Brain pericyte (primary cell): ENCODE data around the gene TFF3.

ENCODE experiments used
- DNase-seq: peaks from one replicate; pipeline ENCODE4 v3.0.0-alpha.2; 2012; ENCODE audit warnings: low read depth, low spot score

The TFF3 gene

DNA sequence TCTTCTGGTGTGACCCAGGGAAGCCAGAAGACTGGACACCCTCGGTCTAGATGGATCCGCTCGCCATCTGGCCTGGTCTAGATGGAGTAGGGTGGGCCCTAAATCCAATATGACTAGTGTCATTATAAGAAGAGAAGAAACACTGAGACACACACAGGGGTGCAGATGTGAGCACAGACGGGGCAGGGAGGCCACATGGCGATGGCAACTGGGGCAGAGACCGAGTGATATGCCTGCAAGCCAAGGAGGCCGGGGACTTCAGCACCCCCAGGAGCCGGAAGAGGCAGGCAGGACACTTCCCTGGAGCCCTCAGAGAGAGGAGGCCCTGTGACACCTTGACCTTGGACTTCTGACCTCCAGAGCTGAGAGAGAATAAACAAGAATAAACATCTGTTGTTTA, 5.6 kb upstream of the TFF3 start:
- no peak for DNase-seq

DNA sequence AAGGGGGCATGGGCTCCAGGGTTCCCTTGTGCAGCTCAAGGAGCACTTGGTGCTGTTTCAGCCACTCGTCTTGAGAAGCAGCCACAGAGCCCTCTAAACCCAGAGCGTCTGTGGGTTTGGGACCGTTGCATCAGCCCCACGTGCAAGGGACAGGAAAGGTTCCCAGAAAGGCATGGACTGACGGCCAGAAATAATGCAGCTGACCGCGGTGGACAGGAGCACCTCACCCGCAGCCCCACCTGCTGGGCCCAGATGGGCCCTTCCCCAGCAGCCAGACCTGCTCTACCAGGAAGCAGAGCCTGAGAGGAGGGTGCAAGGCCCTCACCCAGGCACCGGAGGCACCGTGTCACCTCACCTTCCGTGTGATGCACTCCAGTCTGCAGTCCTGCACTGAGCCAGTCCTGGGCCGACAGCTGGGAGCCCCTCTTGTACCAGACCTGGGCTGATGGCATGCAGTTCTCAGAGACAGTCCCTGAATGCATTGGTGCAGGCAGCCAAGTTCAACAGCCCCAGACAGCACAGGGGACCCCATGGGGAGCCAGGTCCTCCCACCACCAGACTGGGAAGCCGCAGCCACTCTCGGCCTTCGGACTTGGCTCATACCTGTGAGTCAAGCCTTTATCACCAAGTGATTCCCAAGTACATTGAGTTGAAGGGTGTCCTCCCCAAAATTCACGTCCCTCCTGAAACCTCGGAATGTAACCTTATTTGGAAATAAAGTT, 4.8 kb upstream of the TFF3 start:
- no peak for DNase-seq

DNA sequence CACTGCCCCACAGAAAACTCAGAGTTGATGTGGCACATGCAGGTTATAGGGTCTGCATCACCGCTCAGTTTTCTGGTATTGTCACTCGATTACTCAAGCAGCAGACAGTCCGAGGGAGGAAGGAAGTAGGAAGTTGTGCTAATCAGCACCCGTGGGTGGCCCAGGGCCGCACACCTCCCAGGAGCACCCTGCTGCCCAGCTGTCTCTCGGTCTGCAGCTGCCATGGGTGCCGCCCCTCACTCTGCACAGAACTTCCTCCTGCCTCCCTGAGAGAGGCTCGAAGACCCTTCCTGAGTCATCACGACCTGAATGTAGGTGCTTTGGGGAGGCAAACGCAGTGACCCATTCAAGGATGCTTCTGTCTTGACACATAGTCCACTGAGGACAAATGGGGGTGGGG, 4.2 kb upstream of the TFF3 start:
- DNase-seq, result no peak

DNA sequence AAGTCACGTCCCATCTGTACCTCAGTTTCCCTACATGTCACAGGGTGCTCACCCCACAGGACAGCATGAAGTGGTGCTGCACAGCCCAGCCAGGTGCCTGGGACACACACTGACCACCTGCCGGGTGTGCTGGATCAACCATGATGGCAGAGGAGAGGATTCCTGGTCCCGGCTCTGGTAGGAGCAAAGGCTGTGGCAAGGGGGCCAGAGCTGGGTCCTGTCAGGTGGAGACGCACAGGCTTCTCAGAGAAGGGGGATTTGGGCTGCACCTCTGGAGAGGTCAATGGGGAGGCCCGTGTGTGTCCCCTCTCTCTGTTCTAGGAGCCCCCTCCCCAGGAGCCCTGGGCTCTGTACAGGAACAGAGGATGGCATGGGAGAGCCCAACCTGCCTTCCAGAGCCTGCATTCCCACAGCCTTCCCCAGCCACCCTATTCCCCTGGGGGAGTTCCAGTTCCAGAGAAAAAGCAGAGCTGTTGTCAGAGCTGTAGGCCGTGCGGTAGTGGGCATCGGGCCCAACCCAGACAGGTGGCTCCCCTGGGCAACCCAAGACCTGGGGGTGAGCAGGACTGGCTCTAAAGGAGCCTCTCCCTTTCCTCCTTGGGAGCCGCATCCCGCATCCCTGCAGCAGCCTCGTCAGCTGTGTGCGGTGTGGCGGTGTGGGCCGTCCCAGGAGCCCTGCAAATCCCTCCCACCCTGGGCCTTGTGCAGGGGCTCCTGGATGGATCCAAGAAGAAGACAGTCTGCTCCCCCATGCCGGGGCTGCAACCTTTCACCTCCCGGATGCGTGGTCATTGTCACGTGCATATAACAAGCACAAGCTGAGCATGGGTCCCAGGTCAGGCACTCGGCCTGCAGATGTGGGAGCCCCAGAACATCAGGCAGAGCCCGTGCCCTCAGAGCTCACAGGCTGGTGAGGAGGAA, 2.9 kb upstream of the TFF3 start:
- no peak for DNase-seq

DNA sequence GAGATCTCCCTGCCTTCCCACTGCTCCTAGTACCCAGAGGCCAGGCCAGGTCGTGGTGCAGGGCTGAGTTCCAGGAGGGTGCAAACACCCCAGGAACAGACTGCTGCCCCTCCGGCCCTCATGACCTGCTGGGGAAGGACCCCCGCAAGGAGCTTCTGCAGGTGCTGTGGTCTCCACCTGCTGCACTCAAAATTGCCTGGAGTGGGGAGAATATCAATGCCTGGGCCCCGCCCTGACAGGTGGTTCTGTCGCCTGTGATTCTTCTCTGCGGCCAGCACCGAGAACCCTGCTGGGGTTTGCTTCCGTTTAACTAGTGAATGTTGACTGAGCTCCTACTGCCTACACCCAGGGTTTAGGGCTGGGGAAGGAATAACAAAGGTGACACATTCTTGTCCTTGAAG, 2.1 kb upstream of the TFF3 start:
- DNase-seq, result no peak

DNA sequence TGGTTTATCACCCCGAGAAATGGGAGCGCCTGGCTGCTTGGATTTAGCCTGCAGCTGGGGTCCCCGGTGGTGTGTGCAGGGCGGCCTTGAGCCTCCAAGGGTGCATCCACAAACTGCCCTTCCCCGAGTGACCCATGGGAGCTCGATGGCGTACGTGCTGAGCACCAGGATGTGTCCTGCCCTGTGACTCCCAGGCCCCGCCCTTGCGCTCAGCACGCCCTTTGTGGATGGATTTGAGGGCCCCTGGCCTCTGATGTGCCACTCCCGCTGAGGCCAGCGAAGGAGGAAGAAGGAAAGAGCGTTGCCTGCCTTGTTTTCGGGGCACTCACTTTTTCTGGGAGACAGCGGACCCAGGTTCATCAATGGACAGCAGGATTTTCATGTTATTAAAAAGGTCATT, 1.7 kb upstream of the TFF3 start:
- DNase-seq, result no peak

DNA sequence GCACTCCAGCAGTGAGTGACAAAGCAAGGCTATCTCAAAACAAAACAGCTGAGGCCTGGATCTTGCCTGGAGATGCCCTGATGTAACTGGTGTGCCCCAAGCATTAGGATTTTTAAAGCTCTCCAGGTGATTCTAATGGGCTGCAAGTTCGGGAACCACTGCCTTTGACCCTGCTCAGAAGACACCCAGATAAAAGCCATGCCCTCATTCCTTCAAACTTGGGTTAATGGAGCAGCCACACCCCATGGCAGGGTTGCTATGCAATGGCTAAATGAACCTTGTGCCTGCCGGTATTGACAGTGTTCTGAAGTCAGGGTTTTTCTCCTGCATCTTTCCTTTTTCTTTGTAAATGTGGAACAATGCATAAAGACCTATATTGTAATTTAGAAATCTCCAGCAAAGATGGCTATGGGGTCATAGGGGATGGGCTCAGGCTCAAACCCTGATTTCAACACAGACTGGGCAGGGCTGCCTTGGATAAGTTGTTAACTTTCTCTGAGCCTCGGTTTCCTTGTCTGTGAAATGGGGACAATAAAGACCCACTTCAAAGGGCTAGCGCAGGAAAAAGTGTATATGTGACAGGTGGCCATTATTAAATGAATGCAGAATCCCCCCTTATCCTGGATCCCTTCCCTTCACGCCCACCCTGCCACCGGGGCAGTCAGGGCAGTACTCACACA, 453 bp downstream of the TFF3 start:
- no peak for DNase-seq

DNA sequence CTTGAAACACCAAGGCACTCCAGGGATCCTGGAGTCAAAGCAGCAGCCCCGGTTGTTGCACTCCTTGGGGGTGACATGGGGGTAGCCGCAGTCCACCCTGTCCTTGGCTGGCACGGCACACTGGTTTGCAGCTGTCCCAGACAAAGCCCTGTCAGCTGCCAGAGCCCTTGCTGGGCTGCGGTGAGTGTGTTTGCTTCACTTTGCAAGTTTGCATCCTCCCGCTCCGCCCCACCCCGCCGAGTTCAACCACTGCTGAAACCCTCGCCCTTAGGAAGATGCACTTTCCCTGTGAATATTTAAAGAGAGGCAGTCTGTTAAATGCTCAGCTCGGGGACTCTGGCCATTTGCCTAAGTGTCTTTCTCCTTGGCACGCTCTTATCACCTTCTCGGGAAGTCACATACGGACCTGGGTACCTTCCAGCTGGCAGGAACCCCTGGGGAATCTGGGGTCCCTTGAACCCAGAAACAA, 1.7 kb downstream of the TFF3 start:
- no peak for DNase-seq

DNA sequence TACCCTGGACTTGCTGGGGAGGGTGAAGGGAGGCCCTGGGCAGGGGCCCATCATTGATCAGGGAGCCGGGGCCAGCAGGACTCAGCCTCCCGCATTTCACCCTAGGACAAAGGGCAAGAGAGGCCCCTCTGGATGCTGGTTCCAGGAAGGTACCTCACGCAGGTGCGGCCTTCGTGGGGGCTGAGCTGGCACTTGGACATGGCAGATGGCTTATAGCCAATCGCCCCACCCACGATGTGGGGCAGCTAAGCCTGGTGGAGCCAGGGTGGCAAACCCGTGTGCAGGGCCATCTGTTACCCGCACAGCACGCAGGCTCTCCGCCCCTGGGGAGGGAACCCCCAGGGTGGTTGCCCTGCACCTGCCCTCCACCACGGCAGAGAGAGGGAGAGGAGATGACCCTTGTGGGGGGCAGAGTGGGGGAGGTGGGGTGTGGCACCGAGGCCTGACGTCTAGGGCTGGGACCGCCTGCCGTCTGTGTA, 2.5 kb downstream of the TFF3 start:
- no peak for DNase-seq

DNA sequence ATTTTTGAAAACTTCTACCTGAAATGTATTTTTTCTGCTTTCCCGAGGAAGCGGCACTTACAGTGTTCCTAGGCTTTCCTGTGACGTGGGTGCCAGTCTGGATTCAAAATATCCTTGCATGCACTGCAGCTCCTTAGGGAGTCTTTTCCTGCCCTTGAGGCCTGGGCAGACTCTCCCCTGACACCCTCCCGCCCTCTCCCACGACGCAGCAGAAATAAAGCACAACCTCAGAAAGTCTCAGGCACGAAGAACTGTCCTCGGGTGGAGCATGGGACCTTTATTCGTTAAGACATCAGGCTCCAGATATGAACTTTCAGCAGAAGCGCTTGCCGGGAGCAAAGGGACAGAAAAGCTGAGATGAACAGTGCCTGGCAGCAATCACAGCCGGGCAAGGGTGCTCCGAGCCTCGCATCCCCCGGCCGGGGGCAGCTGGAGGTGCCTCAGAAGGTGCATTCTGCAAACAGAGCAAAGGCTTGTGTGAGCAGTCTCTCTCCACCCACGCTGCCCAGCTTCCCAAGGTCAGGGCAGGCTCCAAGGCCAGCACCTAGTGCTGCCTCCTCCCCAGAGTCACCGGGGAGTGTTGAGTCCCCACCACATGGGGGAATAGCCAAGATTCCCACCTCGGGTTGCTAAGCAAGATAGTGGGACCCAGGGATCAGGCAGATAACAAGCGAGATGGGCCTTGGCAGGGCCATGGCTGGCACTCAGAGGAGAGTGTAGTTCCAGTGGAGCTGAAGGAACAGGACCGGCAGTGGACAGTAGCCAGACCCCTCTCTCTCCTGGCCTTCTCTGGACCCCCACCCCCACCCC, 3.2 kb downstream of the TFF3 start:
- DNase-seq, result no peak

DNA sequence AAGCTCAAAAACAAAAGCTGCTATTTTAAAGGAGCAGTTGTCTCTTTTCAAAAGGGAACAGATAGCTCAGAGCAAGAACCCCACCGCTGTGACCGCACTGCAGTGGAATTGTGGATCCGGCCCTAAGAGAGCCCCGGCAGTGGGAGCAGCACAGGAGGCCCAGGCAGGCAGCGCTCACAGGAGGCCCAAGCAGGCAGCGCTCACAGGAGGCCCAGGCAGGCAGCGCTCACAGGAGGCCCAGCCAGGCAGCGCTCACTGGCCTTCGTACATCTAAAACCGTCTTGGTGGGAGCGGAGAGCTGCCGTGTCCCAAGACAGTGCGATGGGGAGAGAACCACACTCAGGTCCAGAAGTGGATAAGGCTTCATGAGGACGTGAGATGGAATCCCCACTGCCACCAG, 4.0 kb downstream of the TFF3 start:
- DNase-seq, result no peak

DNA sequence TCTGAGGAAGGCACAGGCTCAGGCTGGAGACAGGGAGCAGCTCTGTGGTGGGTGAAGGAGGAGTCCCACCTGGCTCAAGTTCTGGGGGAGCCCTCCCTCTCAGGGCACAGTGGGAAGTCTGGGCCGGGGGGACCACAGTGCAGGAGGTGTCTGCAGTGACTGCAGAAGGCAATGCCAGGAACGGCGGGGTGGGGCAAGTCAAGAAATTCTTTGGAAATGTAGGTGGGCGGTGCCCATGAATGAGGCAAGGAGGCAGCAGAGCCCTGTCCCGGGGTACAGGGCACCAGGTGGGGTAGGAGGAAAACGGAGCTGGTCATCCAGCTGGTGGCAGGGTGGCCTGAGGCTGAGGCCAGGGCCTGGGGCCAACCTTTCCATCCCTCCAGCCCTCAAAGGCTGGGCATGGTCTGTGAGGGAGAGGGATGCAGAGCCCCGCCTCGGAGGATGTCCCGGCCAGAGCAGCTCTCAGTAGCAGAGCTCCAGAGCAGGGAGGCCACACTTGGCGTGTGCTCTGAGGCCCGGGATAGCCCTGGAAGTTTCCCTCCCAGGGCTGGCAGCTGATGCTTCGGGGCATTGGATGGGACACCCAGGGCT, 4.7 kb downstream of the TFF3 start:
- DNase-seq, result no peak

DNA sequence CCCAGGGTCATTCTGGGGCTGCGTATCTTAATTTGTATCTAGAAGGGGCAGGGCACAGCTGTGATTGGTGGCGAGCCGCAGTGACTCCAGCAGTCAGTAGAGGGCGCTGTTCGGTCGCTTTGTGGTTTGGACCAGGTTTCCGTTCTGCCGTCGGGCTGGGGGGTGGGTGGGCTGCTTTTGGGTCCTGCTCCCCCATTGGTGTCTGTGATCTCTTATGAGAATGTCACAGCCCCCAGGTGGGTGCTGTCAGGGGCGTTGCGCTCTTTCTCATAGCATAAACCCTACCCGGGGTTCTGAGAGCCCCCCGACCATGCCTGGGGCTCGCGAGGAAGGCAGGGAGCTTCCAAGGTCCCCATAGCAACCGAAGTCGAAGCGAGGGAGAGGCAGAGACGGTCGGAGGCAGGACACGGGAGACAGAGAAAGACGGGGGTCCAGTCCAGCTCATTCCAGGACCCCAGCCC, 5.4 kb downstream of the TFF3 start:
- no peak for DNase-seq

DNA sequence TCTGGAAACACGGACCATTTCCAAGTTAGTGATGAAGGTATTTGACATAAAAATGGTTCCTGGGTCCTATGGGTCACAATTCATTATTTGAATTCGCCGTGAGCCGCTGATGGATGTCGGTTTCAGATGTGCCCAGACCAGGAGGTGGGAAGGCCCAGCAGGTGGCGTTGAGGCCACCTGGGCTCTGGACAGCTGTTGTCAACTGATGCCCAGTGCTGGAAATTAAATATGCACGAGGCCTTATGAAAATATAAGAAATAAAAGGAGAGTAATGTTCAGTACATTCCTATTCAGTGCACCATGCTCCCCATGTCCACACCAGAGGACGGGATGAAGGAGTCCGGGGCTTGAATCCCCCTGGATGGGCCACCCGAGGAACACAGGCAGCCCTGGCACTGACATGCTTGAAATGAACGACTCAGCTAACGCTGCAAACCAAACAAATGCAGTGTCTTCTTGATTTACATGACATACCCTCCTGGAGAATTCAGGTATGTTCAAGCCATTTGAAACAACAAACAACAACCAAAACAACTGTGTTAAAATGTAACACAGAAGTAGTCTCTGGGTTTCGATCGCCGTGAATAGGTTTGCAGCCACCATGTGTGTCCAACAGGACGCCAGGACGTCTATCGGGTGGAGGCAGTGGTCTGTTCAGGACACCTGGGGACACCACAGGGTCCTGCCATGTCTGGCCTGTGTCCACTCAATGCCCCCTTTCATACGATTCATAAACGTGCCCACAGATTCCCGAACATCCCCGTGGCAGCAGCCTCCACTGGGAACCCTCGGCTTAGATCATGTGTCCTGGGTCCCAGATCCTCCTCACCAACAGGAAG, 6.1 kb downstream of the TFF3 start:
- DNase-seq, result no peak

DNA sequence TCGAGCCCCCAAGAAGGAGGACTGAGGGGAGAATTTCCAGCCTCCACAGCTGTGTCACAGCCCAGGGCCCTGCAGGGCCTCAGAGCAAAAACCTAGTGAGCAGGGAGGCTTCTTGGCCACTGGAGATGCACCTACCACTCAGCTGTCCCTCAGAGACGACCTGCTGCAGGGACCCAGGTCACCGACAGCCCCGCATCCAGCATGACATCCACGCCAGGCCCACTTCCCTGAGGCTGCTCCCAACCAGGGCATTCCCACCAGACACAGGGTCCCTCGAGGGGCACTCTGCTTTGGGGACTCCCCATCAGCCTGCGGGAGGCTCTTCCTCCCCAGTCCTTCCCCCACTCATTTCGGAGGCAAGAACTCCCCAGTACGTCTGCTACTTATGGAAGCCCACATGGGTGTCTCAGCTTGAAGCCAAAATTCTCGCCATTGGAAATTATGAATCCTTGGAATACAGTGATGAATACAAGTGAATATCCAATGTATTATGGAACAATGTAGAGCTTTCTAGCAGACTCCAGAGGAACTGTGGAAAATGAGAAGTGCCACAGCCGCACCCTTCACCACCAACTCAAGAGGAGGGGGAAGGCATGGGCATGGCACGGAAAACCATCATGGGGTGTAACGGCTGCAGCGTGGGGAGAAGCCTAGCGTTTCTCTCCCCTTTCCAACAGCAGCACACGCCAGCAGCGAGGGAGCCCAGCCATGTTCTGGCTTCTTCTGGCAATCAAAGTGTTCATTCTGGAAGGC, 6.9 kb downstream of the TFF3 start:
- no peak for DNase-seq

DNA sequence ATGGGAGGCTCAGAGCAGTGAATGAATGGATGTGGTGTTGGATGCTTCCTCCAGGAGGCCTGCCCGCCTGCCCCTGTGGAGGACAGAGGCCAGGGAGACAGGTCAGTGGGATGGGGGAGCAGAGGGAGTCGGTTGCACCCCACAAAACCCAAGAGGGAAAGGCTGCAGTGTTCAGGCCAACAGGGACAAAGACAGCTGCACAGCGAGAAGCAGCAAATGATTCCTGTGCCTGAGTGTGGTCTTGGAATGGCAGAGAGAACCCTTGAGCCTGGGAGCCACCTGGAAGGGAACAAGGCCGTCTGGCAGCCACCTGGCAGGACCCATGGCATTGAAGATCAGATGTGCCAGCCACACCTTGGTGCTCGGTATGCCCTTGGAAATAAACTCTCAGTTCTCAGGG, 8.1 kb downstream of the TFF3 start:
- DNase-seq, result no peak

DNA sequence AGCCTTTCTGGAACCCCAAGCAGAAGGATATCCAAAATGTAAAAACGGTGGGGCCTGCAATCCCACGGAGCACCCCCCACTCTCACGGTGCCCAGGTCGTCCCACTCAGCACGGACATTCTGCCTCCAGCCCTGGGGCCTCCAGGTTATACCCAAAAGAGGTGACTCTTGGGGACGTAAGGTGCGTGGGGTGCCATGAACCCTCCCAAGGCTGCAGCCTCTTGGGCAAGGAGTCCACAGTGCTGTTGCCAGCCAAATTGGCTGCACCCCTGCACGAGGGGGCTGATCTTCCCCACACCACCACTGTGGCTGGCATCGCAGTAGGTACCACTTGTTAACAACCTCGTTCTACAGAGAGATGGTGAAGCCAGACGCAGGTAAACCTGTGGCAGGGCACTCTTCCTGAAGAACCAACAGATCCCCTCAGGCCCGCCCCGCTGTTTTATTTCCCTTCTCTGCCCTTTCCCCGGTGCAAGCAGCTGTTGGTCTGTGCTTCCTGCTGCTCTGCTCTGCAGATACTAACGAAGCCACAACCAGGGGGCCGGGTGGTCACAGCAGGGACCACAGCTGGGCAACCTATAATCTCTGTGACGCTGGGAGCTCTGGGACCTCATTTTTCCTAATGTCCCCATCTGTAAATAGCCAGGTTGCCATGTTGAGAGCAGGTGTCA, 8.7 kb downstream of the TFF3 start:
- DNase-seq, result no peak

DNA sequence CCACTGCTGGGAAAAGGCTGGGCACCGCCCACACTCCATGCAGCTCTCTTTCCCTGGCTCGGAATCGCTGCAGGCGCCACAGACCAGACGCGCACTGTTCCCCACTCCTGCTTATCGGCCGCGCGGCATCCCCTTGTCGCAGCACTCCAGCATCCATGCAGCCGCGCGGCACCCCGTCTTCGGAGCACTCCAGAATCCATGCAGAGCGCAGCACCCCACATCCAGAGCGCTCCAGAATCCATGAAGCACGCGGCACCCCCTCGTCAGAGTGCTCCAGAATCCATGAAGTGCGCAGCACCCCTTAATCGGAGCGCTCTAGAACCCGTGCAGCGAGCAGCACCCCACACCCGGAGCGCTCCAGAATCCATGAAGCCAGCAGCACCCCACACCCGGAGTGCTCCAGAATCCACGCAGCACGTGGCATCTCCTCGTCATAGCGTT, 9.5 kb downstream of the TFF3 start:
- no peak for DNase-seq
